ENCODE results near the gene C17orf67.
A peak's percentile ranks its signal among the peaks of the same experiment; 100 is the strongest.

The C17orf67 gene

GRCh38 chr17:56795221-56795865 is 38.4 kb downstream of the C17orf67 start:
- DNase-seq (ENCODE audit: low read depth in 1 of 2, low spot score in 1 of 2), result no peak
- no peak for TF ChIP-seq JUND (IDR thresholded peaks at IDR 0.05; ENCODE audit: low read depth)
- in situ Hi-C loops (cut with HindIII; ENCODE audit: low pct_unique_long_range_greater_than_20kb, low sequenced_read_pairs), result no loop called here

DNA sequence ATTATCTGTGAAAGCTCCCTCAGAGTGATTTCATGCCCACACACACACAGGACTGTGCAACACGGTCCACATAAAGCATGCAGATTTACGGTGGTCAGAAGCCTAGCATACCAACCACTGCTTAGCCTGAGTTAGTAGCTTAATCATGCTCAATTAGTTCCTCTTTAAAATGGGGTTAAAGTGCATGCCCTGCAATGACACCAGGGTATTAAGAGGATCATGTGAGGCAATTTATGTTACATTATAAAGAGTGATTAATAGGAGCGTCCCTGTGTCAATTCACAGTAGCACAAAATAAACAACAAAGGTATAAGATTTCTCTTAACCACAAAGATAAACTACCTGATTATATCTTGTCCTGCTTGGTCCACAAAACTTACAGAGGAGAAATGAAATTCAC is 39.8 kb downstream of the C17orf67 start:
- no peak for DNase-seq (ENCODE audit: low read depth in 1 of 2, low spot score in 1 of 2)
- in situ Hi-C loops (cut with HindIII; ENCODE audit: low pct_unique_long_range_greater_than_20kb, low sequenced_read_pairs), result no loop called here
- no peak for TF ChIP-seq JUND (IDR thresholded peaks at IDR 0.05; ENCODE audit: low read depth)

GRCh38 chr17:56793531-56793930 is 40.2 kb downstream of the C17orf67 start:
- in situ Hi-C loops (cut with HindIII; ENCODE audit: low pct_unique_long_range_greater_than_20kb, low sequenced_read_pairs), result no loop called here
- TF ChIP-seq JUND (IDR thresholded peaks at IDR 0.05; ENCODE audit: low read depth), result no peak
- DNase-seq (ENCODE audit: low read depth in 1 of 2, low spot score in 1 of 2), result no peak

DNA sequence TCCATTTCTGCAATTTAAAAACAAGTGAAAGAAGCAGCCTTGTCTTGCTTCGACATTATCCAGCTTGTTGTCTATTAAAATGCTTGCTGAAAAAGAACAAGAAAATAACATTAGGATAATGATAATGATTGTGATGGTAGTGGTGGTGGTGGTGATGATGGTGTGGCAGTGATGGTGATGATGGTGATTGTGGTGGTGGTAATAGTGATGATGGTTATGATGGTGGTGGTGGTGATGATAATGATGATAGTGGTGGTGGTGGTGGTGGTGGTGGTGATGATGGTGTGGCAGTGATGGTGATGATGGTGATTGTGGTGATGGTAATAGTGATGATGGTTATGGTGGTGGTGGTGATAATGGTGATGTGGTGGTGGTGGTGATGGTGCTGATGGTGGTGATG is 41.5 kb downstream of the C17orf67 start:
- in situ Hi-C loops (cut with HindIII; ENCODE audit: low pct_unique_long_range_greater_than_20kb, low sequenced_read_pairs), result no loop called here
- no peak for TF ChIP-seq JUND (IDR thresholded peaks at IDR 0.05; ENCODE audit: low read depth)
- no peak for DNase-seq (ENCODE audit: low read depth in 1 of 2, low spot score in 1 of 2)

- peak in 1 of 2 experiments; percentile 76 for DNase-seq (ENCODE audit: low read depth in 1 of 2, low spot score in 1 of 2)
- in situ Hi-C loops (cut with HindIII; ENCODE audit: low pct_unique_long_range_greater_than_20kb, low sequenced_read_pairs), result no loop called here
- TF ChIP-seq JUND (IDR thresholded peaks at IDR 0.05; ENCODE audit: low read depth), result no peak
Measured at GRCh38 chr17:56786989-56787482, 46.7 kb downstream of the C17orf67 start.

DNA sequence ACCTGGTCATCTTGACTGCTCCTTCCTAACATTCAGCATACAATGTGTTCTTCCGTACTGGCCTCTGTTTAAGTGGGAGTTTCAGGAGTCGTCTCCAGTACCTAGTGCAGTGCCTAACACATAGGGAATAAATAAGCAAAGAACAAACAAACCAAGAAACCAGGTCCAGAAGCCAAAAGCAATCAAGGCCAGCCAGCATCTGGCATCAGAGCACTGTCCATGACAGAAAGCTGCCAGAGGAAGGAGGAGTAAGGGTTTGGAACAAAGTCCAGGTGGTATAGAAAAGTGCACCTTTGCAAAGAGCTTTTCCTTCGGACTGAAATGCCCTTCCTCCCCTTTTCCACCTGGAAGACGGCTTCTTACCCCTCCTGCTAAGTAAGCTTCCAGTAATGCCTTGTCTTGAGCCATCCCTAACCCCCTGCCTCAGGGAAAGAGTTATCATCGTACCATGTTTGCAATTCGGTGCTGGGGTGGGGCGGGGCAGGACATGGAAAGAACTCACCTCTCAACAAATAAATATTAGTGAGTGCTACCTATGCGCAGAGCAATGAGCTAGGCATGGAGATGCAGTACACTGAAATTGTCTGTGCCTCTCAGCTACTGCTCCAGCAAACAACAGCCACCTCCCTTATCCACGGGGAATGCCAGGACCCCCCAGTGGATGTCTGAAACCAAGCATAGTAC is 47.6 kb downstream of the C17orf67 start:
- in situ Hi-C loops (cut with HindIII; ENCODE audit: low pct_unique_long_range_greater_than_20kb, low sequenced_read_pairs), result no loop called here
- no peak for TF ChIP-seq JUND (IDR thresholded peaks at IDR 0.05; ENCODE audit: low read depth)
- DNase-seq (ENCODE audit: low read depth in 1 of 2, low spot score in 1 of 2), result peak in 1 of 2 experiments; percentile 20

DNA sequence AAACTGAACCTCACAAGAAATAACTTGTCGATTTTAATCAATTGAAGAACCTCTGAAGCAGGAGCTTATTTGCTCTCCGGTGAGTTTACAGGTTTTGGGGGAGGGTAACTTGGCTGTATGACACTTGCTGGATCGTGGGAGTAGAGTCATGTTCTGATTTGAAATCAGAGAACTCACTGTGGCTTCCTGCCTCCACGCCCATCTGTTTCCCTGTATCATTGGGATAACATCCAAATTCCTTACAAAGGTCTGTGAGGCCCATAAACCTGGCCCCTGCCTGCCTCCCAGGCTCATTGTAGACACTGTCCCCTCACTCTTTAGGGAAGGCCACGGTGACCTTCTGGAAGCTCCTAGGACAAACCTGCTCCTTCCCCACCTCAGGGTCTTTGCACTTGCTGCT is 48.3 kb downstream of the C17orf67 start:
- TF ChIP-seq JUND (IDR thresholded peaks at IDR 0.05; ENCODE audit: low read depth), result no peak
- no peak for DNase-seq (ENCODE audit: low read depth in 1 of 2, low spot score in 1 of 2)
- in situ Hi-C loops (cut with HindIII; ENCODE audit: low pct_unique_long_range_greater_than_20kb, low sequenced_read_pairs), result no loop called here

- in situ Hi-C loops (cut with HindIII; ENCODE audit: low pct_unique_long_range_greater_than_20kb, low sequenced_read_pairs), result no loop called here
- DNase-seq (ENCODE audit: low read depth in 1 of 2, low spot score in 1 of 2), result no peak
- TF ChIP-seq JUND (IDR thresholded peaks at IDR 0.05; ENCODE audit: low read depth), result no peak
Measured at GRCh38 chr17:56782338-56782737, 51.4 kb downstream of the C17orf67 start.

- TF ChIP-seq JUND (IDR thresholded peaks at IDR 0.05; ENCODE audit: low read depth), result no peak
- in situ Hi-C loops (cut with HindIII; ENCODE audit: low pct_unique_long_range_greater_than_20kb, low sequenced_read_pairs), result no loop called here
- DNase-seq (ENCODE audit: low read depth in 1 of 2, low spot score in 1 of 2), result no peak
Measured at GRCh38 chr17:56781906-56782305, 51.8 kb downstream of the C17orf67 start.

DNA sequence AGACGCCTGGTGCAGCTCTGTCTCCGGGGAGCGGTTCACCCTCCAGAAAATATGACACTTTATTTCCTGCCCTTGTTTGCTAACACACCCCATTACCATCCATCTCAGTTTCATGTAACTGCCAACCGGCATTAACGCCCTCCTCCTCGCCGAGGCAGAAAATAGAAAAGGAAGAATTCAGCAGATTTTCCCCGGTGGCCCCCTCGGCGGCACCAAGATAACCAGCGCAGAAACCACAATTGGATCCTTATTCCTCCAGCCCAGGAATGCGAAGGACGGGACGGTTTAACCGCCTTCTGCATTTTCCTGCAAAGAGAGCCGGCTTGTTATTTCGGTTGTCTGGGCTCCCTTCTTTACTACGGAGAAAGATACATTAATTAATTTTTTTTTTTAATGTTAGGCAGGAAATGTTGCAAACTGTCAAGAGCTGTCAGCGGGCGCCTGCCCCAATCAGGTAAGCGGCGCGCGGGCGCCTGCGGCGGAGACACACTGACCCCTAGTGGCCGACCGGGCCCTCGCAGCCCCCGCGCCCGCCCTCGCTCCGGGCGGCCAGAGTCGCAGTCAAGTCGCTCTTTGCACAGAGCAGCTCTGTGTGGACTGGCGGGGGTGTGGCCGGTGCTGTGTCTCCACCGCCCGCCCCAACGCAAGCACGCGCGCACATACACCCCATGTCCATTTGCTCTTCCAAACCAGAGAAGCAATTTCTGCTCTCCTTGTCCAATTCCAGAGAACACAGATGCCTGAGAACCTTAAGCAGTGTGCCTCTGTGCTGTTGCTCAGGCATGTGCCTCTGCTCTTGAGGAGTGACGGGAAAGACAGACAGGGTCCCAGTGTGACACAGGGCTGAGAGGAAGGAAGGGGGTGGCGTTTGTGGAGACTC is 53.6 kb downstream of the C17orf67 start:
- DNase-seq (ENCODE audit: low read depth in 1 of 2, low spot score in 1 of 2), result peak; percentile 59 to 85
- in situ Hi-C loops (cut with HindIII; ENCODE audit: low pct_unique_long_range_greater_than_20kb, low sequenced_read_pairs), result no loop called here
- no peak for TF ChIP-seq JUND (IDR thresholded peaks at IDR 0.05; ENCODE audit: low read depth)

DNA sequence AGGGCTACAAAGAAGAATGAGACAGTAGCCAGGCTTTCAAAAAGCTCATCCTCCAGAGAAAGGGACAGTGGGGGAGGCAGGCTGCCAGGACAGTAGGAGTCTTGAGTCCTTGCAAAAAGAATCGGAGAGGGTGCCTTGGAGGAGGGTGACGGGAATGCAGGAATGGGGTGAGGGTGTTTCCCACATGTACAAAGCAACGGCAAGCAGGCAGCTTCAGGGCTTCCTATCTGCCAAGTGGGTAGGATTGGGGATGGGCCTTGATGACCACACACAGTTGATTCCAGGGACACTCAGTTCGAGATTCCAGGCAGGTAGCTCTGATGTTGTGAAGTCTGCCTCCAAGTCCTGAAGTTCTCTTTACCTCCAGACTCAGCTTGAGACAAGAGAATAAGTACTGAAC is 54.4 kb downstream of the C17orf67 start:
- TF ChIP-seq JUND (IDR thresholded peaks at IDR 0.05; ENCODE audit: low read depth), result no peak
- in situ Hi-C loops (cut with HindIII; ENCODE audit: low pct_unique_long_range_greater_than_20kb, low sequenced_read_pairs), result no loop called here
- no peak for DNase-seq (ENCODE audit: low read depth in 1 of 2, low spot score in 1 of 2)

GRCh38 chr17:56778898-56779297 is 54.8 kb downstream of the C17orf67 start:
- no peak for TF ChIP-seq JUND (IDR thresholded peaks at IDR 0.05; ENCODE audit: low read depth)
- in situ Hi-C loops (cut with HindIII; ENCODE audit: low pct_unique_long_range_greater_than_20kb, low sequenced_read_pairs), result no loop called here
- no peak for DNase-seq (ENCODE audit: low read depth in 1 of 2, low spot score in 1 of 2)

DNA sequence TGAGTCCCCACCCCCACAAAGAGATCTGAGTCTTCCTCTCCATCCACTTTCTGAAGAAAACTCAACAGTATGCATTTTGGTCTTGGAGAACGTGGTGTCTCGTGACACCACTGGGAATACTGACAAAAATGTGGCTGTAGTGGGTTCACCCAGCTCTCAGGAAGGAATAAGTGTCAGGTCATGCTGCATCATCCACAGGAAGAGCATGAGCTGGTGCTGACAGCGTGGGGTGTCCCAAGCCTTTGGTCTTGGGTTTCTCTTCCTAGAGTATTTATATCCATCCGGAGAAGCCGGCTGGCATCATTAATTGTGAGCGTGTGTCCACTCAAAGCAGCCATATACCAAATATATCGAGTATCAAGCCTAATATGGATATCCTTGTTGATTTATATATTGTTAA is 55.9 kb downstream of the C17orf67 start:
- in situ Hi-C loops (cut with HindIII; ENCODE audit: low pct_unique_long_range_greater_than_20kb, low sequenced_read_pairs), result no loop called here
- no peak for DNase-seq (ENCODE audit: low read depth in 1 of 2, low spot score in 1 of 2)
- TF ChIP-seq JUND (IDR thresholded peaks at IDR 0.05; ENCODE audit: low read depth), result no peak
